Hematopoietic multipotent progenitor cell treated with erythropoietin and hydrocortisone succinate and interleukin-3 and kit ligand, for 4 days (in vitro differentiated cells): Measurements from ENCODE around the gene SMURF1.
A peak's percentile ranks its signal among the peaks of the same experiment; 100 is the strongest.
"Not testable (repeated sequence)": the region's sequence is repeated elsewhere in the genome, so short reads cannot be mapped to it uniquely, and the experiment has no call there.

Source experiments
- DNase-seq: peaks from one replicate; pipeline ENCODE4 v3.0.0-alpha.2; 2015

SMURF1 gene

DNA sequence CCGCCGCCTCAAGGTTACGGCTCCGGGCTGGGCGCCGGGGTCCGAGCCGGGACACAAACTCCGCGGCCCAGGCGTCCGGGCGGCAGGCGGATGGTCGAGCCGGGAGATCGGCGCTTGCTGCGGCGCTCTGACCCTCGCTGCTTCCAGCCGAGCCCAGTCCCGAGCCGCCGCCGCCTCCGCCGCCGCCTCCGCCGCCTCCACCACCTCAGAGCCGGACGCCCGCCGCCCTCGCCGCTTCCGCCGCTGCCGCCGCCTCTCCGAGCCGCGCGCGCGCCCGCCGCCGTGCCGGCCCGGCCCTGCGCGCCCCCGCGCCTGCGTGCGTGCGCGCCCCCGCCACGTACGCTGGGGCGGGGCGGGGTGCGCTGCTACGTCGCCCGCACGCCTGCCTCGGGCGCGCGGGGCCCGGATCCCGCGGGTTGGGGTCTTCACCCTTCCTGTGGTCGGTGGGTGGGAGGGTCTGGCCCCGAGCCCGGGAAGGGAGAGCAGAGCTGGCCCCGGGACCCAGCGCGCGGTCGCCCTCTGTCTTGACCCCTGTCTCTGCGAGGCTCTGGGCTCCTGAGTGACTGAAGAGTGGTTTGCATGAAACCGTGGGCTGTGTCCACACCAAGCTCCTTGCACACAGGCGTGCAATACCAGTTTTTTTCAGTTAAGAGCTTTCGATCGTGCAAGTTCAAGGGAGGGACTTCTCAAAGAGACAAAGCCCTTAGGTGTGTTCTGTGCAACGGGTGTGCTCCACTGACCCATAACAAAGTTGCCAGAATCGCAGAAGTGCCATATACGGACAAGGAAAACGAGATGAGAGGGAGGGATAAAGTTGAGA, at the start of gene SMURF1:
SMURF1 (minus strand) TSS at position 256 of the 820 bp plus-strand sequence. CDS start 328 bp downstream, outside the sequence.
- peak; percentile 83 for DNase-seq

DNA sequence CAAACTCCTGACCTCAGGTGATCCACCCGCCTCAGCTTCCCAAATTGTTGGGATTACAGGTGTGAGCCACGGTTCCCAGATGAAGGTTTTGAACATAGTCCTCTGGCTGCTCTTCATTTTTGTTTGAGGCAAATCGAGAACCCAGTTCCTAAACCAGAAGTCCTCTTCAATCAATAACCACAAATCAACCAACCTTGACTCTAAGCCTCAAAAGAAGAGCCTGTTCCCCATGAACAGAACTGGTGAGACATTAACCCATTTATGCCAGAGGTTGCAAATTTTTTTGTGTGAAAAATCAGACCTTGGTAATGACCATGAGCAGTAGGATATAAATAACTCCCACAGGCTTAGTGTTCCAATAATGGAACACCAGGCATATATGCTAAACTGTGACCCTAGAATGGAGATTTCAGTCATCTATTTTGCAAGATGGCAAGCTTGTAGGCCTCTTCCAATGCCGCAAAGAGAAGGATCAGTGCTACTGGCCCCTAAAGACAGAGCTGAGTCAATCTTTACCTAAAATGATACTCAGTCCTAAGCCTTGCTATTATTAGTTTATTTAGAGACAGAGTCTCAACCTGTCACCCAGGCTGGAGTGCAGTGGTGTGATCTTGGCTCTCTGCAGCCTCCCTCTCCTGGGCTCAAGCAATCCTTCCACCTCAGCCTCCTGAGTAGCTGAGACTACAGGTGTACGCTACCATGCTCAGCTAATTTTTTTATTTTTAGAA, 48.1 kb upstream of the SMURF1 start:
- no peak for DNase-seq

DNA sequence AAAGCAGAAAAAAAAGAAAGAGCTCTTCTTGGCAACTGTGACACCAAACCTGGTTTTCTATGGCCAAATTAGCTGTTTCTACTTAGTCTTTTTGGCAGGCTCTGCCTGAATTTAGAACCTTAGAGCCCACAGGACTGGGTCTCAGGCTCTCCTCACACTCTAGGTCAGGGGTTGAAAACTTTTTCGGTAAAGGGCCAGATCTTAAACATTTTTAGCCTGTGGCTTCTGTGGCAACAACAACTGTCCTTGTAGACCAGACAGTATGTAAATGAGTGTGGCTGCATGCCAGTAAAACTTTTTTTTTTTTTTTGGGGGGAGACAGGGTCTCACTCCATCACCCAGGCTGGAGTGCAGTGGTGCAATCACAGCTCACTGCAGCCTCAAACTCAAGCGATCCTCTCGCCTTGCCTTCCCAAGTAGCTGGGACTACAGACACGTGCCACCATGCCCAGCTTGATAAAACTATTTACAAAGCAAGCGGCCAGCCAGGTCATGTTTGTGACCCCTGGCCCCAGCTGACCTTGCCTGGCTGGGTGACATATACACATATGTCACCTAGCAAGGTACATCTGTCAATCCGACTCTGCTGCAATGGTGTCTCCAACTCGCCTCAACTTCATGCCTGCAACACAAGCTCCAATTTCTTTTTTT, 46.6 kb upstream of the SMURF1 start:
- DNase-seq, result no peak

DNA sequence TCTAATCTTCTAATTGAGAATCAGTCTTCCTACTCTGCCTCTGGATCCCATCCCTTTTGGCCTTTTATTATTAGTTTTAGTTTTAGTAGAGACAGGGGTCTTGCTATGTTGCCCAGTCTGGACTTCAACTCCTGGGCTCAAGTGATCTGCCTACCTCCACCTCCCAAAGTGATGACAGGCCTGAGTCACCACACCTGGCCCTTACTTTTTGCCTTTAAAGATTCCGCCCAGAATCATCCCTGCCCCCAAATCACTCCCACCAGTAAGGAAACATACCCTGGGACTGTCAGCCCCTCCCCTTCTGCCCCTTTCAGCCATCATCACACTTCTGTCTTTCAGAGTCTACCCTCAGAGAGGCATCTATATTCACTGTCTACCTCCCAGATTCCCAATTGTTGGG, 45.3 kb upstream of the SMURF1 start:
- DNase-seq, result no peak

DNA sequence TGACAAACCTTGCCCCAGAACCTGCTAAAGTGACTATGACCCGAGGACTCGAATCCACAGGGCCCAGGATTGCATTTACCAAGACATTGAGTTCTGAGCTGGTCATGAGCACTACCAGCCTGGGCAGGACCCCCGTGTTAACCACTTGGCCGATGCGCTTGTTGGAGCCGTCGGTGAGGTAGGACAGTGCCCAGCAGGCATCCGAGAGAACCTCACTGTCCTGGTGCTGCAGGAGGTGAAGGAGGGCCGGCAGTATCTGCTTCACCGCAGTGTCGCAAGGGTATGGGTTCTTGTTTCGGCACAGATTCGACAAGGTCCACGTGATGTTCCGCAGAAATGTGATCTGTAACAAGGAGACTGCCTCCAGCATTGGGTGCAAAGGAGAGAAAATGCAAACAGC, 44.3 kb upstream of the SMURF1 start:
- DNase-seq, result no peak

DNA sequence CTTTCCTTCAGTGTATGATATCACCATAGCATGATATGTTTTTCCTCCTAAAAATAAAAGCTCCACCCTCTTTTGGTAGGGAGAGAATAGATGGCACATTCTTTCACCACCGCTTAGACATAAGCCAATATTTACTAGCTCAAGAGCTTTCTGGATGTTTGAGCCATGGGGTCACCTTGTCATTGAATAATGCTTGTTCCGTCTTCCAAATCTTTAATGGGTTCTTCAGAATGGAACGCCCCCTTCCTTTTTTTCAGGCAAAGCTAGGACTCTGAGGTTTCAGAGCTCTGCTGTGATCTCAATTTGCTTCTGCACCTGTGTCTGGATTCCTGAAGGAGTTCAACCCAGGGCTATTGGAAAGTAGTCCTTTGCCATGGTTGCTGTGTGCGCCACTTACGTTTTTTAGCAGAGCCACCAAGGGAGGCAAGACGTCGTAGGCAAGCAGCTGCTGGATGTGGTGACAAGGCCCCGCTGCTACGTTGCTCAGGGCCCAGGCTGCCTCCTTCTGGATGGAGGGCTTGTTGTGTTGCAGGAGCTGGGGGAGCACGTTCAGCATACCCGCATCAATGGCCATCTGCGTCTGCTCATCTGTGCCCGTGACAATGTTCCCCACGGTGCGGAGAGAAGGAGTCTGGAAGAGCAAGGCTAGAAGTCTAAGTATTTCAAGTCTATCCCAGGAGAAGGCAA, 40.8 kb upstream of the SMURF1 start:
- DNase-seq, result no peak

DNA sequence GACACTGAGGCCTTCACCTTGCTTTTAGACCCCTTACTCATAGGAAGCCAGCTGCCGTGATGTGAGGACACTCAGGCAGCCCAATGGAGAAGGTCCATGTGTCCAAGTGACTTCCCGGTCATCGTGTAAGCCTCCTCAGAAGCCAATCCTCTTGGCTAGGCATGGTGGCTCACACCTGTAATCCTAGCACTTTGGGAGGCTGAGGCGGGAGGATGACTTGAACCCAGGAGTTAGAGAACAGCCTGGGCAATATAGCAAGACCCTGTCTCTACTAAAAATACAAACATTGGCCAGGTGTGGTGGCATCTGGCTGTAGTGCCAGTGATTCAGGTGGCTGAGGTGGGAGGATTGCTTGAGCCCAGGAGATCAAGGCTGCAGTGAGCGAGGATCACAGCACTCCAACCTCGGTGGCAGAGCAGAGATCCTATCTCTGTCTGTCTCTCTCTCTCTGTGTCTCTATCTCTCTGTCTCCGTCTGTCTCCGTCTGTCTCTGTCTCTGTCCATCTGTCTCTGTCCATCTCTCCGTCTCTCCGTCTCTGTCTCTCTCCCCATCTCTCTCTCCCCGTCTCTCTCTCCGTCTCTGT, 36.3 kb upstream of the SMURF1 start:
- no peak for DNase-seq

DNA sequence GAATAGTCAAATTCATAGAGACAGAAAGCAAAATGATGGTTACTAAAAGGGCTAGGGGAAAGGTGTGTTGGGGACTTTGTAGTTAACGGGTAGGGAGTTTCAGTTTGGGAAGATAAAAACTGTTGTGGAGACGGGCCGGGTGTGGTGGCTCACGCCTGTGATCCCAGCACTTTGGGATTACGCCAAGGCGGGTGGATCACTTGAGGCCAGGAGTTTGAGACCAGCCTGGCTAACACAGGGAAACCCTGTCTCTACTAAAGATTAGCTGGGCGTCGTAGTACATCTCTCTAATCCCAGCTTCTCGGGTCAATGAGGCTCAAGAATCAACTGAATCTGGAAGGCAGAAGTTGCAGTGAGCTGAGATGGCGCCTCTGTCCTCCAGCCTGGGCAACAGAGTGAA, 33.3 kb upstream of the SMURF1 start:
- no peak for DNase-seq

DNA sequence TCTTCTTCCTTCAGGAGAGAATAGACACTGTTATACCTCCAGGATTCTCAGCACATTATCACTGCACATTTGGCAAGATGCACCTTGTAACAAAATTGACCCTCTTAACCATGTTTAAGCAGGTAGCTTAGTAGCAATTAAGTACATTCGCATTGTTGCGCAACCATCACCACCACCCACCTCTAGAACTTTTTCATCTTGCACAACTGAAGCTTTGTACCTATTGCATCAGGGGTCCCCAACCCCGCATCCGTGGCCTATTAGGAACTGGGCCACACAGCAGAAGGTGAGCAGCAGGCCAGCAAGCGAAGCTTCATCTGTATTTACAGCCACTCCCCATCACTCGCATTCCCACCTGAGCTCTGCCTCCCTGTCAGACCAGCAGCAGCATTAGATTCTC, 29.9 kb upstream of the SMURF1 start:
- DNase-seq, result no peak

DNA sequence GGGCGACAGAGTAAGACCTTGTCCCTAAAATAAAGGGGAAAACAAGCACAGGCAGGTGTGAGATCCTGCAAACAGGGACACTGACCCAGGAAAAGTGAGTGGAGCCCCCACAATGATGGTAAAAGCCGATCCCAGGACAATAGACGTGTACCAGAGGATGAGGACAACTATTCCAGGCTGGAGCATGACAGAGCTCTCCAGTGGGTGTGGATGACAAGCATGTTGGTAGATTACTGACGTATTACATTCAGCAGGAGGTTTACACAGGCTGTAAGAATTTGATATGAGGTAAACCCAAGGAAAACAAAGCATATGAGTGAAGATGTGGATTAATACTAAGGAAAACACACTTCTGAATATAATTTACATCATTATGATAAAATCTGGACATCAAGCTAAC, 27.8 kb upstream of the SMURF1 start:
- DNase-seq, result no peak

DNA sequence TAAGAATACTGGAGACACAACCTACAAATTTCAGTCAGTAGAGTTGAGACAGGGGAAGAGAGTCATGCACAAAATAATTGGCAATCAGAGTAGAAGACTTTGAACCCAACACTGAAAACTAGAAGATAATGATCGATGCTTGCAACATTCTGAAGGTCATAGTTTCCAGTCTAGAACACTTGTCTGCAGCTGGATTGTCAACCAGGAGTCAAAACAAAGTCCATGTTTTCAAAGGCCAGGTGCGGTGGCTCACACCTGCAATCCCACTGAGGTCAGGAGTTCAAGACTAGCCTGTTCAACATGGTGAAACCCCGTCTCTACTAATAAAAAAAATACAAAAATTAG, 26.8 kb upstream of the SMURF1 start:
- DNase-seq, result no peak

DNA sequence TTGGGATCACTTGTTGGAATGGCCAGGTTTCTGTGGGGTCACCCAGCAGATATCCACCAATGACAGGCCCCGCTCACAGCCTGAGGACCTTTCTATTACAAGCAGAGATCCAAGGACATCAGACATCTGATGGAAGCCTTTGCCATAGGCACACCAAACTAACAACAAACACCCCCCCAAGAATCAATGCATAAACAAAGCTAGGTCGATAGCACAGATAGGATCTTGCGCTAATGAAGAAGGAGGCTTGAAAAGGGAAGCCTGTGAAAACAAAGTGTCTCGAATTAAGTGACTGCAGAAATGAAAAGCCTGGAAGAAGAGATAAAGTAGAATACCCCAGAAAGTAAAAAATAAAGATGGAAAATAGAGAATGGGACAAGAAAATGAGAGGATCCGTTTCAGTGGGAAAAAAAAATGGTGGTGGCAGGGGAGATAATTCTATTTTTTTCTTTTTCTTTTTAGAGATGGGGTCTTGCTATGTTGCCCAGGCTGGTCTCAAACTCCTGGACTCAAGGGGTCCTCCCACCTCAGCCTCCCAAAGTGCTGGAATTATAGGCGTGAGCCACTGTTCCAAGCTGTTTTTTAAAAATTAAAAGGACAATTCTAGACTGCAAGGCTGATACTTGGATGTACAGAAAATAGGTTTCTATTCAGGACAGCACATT, 26.3 kb upstream of the SMURF1 start:
- no peak for DNase-seq

DNA sequence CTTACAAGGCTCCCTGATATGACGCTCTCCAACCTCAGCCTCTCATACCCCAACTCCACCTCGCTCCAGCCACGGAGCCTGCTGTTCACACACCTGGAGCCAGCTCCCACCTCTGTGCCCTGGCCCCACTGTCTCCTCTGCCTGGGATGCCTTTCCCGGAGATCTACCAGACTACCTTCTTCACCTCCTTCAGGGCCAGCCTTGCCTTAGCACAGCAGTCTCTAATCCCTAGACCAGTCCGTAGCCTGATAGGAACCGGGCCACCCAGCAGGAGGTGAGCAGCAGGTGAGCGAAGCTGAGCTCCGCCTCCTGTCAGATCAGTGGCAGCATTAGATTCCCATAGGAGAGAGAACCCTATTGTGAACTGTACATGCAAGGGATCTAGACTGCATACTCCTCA, 23.2 kb upstream of the SMURF1 start:
- no peak for DNase-seq

DNA sequence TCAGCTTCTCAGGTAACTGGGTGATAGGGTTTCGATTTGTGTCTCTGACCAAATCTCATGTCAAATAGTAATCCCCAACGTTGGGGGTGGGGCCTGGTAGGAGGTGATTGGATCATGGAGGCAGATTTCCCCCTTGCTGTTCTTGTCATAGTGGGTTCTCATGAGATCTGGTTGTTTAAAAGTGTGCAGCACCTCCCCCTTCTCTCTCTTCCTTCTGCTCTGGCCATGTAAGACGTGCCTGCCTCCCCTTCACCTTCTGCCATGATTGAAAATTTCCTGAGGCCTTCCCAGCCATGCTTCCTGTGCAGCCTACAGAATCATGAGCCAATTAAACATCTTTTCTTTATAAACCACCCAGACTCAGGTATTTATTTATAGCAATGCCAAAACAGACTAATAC, 21.9 kb upstream of the SMURF1 start:
- DNase-seq, result no peak

DNA sequence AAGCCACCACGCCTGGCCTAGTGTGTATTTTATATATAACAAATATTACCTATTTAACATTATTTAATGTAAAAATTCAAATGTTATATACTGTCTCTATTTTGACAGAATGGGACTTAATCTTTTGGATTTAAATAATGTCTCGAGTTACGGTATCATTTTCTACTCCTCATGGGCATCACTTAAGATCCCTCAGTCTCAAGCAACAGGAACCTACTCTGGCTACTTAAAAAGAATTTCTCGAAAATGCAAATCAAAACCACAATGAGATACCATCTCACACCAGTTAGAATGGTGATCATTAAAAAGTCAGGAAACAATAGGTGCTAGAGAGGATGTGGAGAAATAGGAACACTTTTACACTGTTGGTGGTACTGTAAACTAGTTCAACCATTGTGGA, 19.8 kb upstream of the SMURF1 start:
- DNase-seq, result not testable (repeated sequence)

DNA sequence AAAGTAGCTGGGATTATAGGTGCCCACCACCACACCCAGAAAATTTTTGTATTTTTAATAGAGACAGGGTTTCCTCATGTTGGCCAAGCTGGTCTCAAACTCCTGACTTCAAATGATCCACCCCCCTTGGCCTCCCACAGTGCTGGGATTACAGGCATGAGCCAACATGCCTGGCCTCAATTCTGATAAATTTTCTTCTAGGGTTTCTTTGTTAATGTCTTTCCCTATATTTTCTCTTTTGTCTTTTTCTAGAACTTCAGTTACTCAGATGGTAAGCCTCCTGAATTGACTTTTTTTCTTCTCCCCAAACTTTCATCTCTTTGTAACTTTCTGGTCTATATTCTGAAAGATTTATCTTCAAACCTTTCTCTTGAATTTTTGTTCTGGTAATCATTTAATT, 12.7 kb upstream of the SMURF1 start:
- DNase-seq, result no peak

DNA sequence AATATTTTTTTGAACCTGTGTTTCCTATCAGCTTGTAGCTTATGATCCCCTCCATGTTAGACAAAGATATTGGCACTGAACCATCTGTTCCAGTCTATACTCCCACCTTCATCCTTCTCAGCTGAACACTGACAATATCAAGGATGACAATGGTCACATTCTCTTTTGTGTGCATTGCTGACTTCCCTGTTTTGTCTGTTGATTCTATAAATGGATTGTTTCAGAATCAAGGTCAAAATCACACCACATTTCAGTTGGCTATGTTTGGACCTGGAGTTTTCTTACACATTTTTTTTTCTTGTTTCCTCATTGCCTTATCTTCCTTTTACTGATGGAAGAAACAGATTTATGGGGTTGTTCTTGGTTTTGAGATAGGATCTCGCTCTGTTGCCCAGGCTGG, 11.3 kb upstream of the SMURF1 start:
- DNase-seq, result peak; percentile 34

DNA sequence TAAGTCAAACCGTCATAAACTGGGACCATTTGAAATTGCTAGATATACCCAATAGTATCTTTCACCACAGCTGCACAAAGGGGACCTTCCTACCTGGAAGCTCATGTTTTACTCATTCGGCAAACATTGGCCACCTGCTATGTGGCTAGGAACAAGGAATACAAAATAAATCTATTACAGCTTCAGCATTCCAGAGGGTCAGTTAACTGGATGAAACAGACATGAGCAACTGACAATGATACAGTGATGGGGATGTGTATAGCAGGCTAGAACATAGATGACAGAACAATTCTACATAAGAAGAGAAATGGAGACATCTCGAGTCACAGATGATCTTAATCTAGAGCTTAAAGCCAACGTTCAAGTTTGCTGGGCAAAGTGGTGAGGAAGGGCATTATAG, 3.1 kb upstream of the SMURF1 start:
- no peak for DNase-seq

DNA sequence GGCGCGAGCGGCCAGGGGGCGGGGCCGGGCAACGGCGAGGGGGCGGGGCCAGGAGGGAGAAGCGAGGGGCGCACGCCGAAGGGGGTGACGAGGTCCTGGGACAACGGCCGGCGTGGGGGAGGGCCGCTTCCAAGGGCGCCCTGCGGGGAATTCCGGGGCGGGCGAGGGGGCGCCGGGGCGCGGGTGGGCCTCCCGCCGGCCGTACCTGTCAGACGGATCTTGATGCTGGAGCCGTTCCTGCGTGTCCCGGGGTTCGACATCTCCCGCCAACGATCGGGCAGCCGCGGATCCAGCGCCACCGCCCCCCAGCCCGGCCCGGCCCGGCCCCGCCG, 421 bp downstream of the SMURF1 start:
- no peak for DNase-seq

DNA sequence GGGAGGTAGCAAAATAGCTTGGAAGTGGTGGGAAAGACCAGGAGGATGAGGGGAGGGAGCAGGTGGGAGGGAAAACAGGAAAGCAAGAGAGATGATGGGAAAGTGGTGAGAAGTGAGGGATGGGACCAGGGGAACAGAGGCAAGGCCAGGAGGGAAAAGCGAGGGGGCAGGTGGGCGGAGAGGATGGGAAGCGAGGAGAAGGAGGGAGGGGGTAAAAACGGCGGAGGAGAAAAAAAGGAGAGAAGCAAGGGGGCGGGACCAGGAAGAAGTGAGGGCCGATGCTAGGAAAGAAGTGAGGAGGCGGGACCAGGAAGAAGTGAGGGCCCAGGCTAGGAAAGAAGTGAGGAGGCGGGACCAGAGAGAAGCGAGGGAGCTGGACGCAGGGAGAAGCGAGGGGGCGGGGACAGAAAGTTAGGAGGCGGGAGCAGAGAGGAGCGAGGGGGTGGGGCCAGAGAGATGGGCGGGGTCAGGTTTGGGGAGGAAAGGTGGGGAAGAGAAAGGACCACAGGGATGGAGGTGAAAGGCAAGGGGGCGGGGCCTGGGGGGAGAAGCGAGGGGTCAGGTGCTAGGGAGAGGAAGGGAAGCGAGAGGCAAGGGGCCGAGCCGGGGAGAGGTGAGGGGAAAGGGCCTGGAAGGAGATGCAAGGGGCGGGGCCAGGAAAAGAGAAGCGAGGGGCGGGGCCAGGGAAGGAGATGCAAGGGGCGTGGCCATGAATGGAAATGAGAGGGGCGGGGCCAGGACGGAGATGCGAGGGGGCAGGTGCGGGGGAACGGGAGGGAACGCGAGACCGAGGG, 984 bp downstream of the SMURF1 start:
- DNase-seq, result peak; percentile 96

DNA sequence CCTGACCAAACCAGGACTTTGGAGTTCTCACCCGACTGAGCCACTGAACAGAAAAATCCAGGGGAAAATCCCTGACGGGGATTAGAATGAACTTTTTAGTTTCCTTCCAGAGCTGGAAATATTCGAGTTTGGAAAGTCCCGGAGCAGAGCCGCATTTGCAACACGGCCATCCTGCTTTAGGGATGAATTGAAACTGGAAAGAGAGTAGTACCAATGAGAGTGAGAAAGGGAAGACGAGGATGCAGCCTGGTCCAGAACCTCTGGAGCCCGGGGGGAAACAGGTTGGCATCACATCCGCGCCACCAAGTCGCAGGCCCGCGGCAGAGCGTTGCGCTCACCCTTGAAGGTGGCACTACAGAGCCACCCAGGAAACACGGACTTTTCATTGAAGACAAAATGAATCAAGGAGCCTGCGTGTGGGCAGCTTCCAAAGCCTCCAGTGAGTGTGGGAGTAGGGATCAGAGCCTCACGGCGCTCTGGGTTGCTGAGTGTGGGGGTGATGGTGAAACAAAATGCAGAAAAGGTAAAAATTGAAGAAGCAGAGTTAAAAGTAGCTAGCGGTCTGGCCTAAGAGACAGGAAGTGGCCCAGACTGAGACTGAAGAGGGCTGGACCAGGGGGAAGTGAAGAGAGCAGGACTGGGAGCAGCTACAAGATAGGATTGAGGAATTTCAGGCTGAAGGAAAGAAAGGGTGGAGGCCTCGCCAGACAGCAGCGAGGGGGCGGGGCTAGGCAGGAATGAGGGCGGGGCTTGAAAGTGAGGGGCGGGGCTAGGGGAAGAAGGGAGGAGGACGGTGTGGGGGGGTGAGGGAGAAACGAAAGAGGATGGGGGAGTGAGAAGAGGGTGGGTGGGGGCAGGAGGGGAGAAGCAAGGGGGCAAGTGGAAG, 1.8 kb downstream of the SMURF1 start:
- DNase-seq, result peak; percentile 48
